DOHH2 (cell line): ENCODE measurements around the gene ANXA4.

Experiments
- CTCF ChIP-seq: fragments of 200-600 bp; sonication (generic); IDR thresholded peaks from one replicate; pipeline ENCODE4 v1.5.1; 2014; ENCODE audit warnings: antibody characterized with exemption, mild to moderate bottlenecking, low read depth, low read length; ENCODE audit not compliant: poor library complexity, severe bottlenecking
- EZH2phosphoT487 ChIP-seq: fragments of 200-600 bp; sonication (generic); IDR thresholded peaks from 2 replicates; pipeline ENCODE4 v1.6.1; 2017; ENCODE audit warnings: borderline replicate concordance, mild to moderate bottlenecking, antibody characterized with exemption, low read length, moderate library complexity, mixed read lengths

DNA sequence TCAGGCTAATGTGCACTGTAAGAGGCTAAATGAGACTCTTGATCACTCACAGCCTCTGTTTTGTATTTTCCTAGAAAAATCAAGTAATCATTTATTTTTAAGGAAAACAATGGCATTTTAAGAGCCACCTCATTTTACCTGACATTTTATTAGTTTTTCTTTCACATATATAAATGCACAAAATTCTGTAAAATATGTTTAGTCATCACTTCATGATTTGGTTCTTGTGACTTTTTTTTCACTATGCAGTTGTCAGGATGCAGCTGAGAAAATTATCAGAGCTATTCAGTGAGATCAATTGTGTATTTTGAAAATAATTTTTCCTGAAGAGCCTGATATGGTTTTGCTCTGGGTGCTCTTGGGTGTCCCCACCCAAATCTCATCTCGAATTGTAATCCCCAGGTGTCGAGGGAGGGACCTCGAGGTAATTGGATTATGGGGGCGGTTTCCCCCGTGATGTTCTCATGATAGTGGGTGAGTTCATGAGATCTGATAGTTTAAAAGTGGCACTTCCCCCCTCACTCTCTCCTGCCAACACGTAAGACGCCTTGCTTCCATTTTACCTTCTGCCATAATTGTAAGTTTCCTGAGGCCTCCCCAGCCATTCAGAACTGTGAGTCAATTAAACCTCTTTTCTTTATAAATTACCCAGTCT, 16.1 kb upstream of the ANXA4 start:
- TF ChIP-seq CTCF: no peak
- no peak for TF ChIP-seq EZH2phosphoT487
